Endothelial cell of umbilical vein (primary cell): ENCODE measurements around the gene LARP1. TPM values are rescaled to one million over a fixed set of nuclear protein-coding genes. Genes with fewer than 3 reads are reported as not detected.

Experiments used
- BruUV-seq: library from RNA; stranded (reverse); fragments of 400-500 nt; replicated peaks from 2 replicates; lab custom pipeline; 2021; lab: Mats Ljungman, UMichigan
- CTCF ChIA-PET: fragments of 300-600, 350-600 bp; sonication (Branson Sonifier 250); formaldehyde crosslinking; loops from one replicate; lab custom pipeline; 2021; ENCODE audit warnings: antibody characterized with exemption, inconsistent platforms; lab: Charles Lee
- POLR2A ChIA-PET: fragments of 300-600, 350-600 bp; sonication (Branson Sonifier 250); formaldehyde crosslinking; loops from one replicate; lab custom pipeline; 2021; ENCODE audit warnings: antibody characterized with exemption, inconsistent platforms; lab: Charles Lee
- DNase-seq: peaks from one replicate; pipeline ENCODE4 v3.0.0-alpha.2; 2011; ENCODE audit warnings: low read depth, low spot score
- FAIRE-seq: peaks from 2 replicates; lab custom pipeline; 2011; peaks lifted over from hg19 to GRCh38; lab: Jason Lieb, UNC
- H2AFZ ChIP-seq: 2 replicates; pipeline ENCODE4 v1.6.0; 2012; ENCODE audit warnings: low read depth, low read length, control low read depth, inconsistent platforms
- H3K27ac ChIP-seq: 2 replicates; pipeline ENCODE4 v1.5.1; 2011; ENCODE audit warnings: low read depth, mild to moderate bottlenecking, control low read depth, low read length, moderate library complexity; ENCODE audit not compliant: insufficient read depth
- H3K27me3 ChIP-seq, 2 experiments: 2 replicates each; pipeline versions ENCODE4 v1.6.0 to v1.6.1; 2011; ENCODE audit warnings: low read length in 2 of 2, mixed read lengths in 1 of 2; ENCODE audit not compliant: control insufficient read depth in 2 of 2, insufficient read depth in 2 of 2
- H3K36me3 ChIP-seq, 2 experiments: 2 replicates in 1 of 2; 3 replicates in 1 of 2; pipeline ENCODE4 v1.5.1; 2011; ENCODE audit warnings: low read length in 2 of 2, mild to moderate bottlenecking in 1 of 2, moderate library complexity in 1 of 2; ENCODE audit not compliant: control insufficient read depth in 2 of 2, insufficient read depth in 2 of 2; ENCODE audit errors: extremely low read depth in 1 of 2
- H3K4me1 ChIP-seq: 3 replicates; pipeline ENCODE4 v1.5.1; 2011; ENCODE audit warnings: mild to moderate bottlenecking, low read length; ENCODE audit not compliant: control insufficient read depth, insufficient read depth; ENCODE audit errors: extremely low read depth
- H3K4me2 ChIP-seq: 2 replicates; pipeline ENCODE4 v1.6.1; 2011; ENCODE audit warnings: low read length, control low read depth, mixed read lengths; ENCODE audit not compliant: insufficient read depth
- H3K4me3 ChIP-seq, 3 experiments: fragments of 200-600 bp in 1 of 3; sonication (generic), shearing (Covaris generic) in 1 of 3; replicated peaks in 1 of 3; 2 replicates each; pipeline ENCODE4 v1.5.1; 2011 to 2016; ENCODE audit warnings: control low read depth in 3 of 3, low read length in 3 of 3, mild to moderate bottlenecking in 2 of 3, inconsistent platforms in 1 of 3, low read depth in 1 of 3, moderate library complexity in 1 of 3; ENCODE audit not compliant: insufficient read depth in 1 of 3
- H3K79me2 ChIP-seq: 2 replicates; pipeline ENCODE4 v1.6.0; 2012; ENCODE audit warnings: low read length, inconsistent platforms; ENCODE audit not compliant: control insufficient read depth, insufficient read depth
- H3K9ac ChIP-seq: replicated peaks from 2 replicates; pipeline ENCODE3; 2011; ENCODE audit warnings: low read length, control low read depth; ENCODE audit not compliant: insufficient read depth; ENCODE audit errors: extremely low read depth
- H3K9me1 ChIP-seq: replicated peaks from 3 replicates; pipeline ENCODE4 v1.6.0; 2011; ENCODE audit warnings: mild to moderate bottlenecking, low read length; ENCODE audit not compliant: control insufficient read depth, insufficient read depth; ENCODE audit errors: extremely low read depth
- H3K9me3 ChIP-seq: replicated peaks from 2 replicates; pipeline ENCODE4 v1.5.1; 2012; ENCODE audit warnings: low read length, inconsistent platforms; ENCODE audit not compliant: control insufficient read depth, insufficient read depth
- H4K20me1 ChIP-seq: replicated peaks from 2 replicates; pipeline ENCODE3; 2011; ENCODE audit warnings: mild to moderate bottlenecking, low read length; ENCODE audit not compliant: control insufficient read depth, insufficient read depth; ENCODE audit errors: extremely low read depth
- EZH2 ChIP-seq: IDR thresholded peaks from 2 replicates; pipeline ENCODE4 v1.6.1; 2012; ENCODE audit warnings: borderline replicate concordance, low read depth, mild to moderate bottlenecking, moderate library complexity, low read length, inconsistent platforms; ENCODE audit not compliant: severe bottlenecking
- FOS ChIP-seq: IDR thresholded peaks from 2 replicates; pipeline ENCODE4 v1.6.1; 2011; ENCODE audit warnings: mild to moderate bottlenecking, low read length, moderate library complexity, borderline replicate concordance; ENCODE audit not compliant: insufficient read depth
- GATA2 ChIP-seq: IDR thresholded peaks from 2 replicates; pipeline ENCODE4 v1.7.0; 2011; ENCODE audit warnings: low read depth, mild to moderate bottlenecking, moderate library complexity, mixed read lengths, low read length; ENCODE audit not compliant: insufficient read length, insufficient read depth
- JUN ChIP-seq: IDR thresholded peaks from 2 replicates; pipeline ENCODE4 v1.6.1; 2011; ENCODE audit warnings: borderline replicate concordance, low read depth; ENCODE audit not compliant: insufficient read length, insufficient read depth
- MYC ChIP-seq: IDR thresholded peaks from one replicate; pipeline ENCODE4 v1.6.1; 2011; ENCODE audit warnings: mild to moderate bottlenecking, low read depth, low read length
- dilution Hi-C: fragments of 300-500 bp; cut with MboI; formaldehyde crosslinking; loops from one replicate; pipeline ENCODE4 v1.15.0; 2019; ENCODE audit warnings: low sequenced_read_pairs; ENCODE audit not compliant: extremely low pct_ligation_motif_present
- intact Hi-C: fragments of 100-400 bp; cut with micrococcal nuclease; formaldehyde crosslinking; loops from one replicate; pipeline ENCODE4 v1.10.0; 2022
- polyA plus RNA-seq, 4 experiments: library from polyadenylated mRNA; depleted of rRNA in 3 of 4; stranded (reverse) in 3 of 4; unstranded in 1 of 4; fragments of >200 nt; gene quantifications; 2 replicates each; pipeline versions ENCODE4 v1.2.1 to v1.2.3, GENCODE V29; 2011 to 2012; ENCODE audit warnings: missing spikeins in 1 of 4
- total RNA-seq: library from RNA; stranded (reverse); gene quantifications from 2 replicates; pipeline ENCODE4 v1.2.3, GENCODE V29; 2021
- TF ChIP-seq, protein P1 (sequence below): IDR thresholded peaks from 2 replicates; pipeline ENCODE4 v1.6.1; 2011; ENCODE audit not compliant: insufficient read depth, insufficient read length
- TF ChIP-seq, protein P2 (sequence below), 2 donors: IDR thresholded peaks; 1 replicate in 1 of 2; 2 replicates in 1 of 2; pipeline ENCODE4 v1.5.1; 2011; ENCODE audit warnings: low read length in 2 of 2, mild to moderate bottlenecking in 2 of 2, moderate library complexity in 2 of 2, control low read depth in 1 of 2, inconsistent platforms in 1 of 2, low read depth in 1 of 2; ENCODE audit not compliant: insufficient read depth in 1 of 2; ENCODE audit errors: extremely low read depth in 1 of 2

Gene LARP1
- total and polyA plus RNA-seq, 2 donors (not counting 3 experiments of a cell fraction or from before 2014, with no cell fraction given), result 70.4 to 252 TPM

- no peaks in the 10 kb centered on the region for H3K27me3 ChIP-seq
- H3K9me1 ChIP-seq, result no peaks in the 10 kb centered on the region
- no peak for TF ChIP-seq JUN
- TF ChIP-seq, protein P1, sequence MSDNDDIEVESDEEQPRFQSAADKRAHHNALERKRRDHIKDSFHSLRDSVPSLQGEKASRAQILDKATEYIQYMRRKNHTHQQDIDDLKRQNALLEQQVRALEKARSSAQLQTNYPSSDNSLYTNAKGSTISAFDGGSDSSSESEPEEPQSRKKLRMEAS, result no peak
- TF ChIP-seq GATA2, result peak; percentile 70
- no peak overlapping the region for H3K9ac ChIP-seq
- DNase-seq, result peak; percentile 68
- H2AFZ ChIP-seq, result peak overlapping the region; percentile 15
- FAIRE-seq, result peak; percentile 87
- dilution Hi-C loops, result no loop called here
- H3K36me3 ChIP-seq, result no peaks in the 10 kb centered on the region
- no peak overlapping the region for H3K4me3 ChIP-seq
- peak overlapping the region; percentile 9 for H3K4me2 ChIP-seq
- POLR2A ChIA-PET, result interaction anchor here (0.6 kb wide), 1 partner anchor 56 kb away, joined by 3 read pairs; no protein-coding TSS in a partner anchor
- CTCF ChIA-PET, result interaction anchor here (1.0 to 1.9 kb wide), 4 partner anchors 10 to 159 kb away, joined by 3 to 5 read pairs (median 4); no protein-coding TSS in a partner anchor
- H3K79me2 ChIP-seq, result no peaks in the 10 kb centered on the region
- H4K20me1 ChIP-seq, result no peaks in the 10 kb centered on the region
- no peaks in the 10 kb centered on the region for H3K9me3 ChIP-seq
- H3K4me1 ChIP-seq, result peaks cover 9% of the 10 kb centered on the region
- no TSS peak for BruUV-seq
- intact Hi-C loops, result loop anchor here (1.0 kb wide), 1 partner anchor 10 kb away; no protein-coding TSS in a partner anchor
- no peak overlapping the region for H3K27ac ChIP-seq
These were observed 89.6 kb downstream of the LARP1 start for GRCh38 chr5:154844809-154845208.

GRCh38 chr5:154849264-154849785 lies 94.1 kb downstream of the LARP1 start:
- Histone ChIP-seq H3K4me3 (no peak overlapping the region), H2AFZ (no peak overlapping the region), H3K4me1 (peaks cover 19% of the 10 kb centered on the region), H3K9me3 (no peaks in the 10 kb centered on the region), H3K27ac (no peak overlapping the region), H3K79me2 (no peaks in the 10 kb centered on the region), H3K9ac (peak overlapping the region; percentile 6), H4K20me1 (no peaks in the 10 kb centered on the region), H3K4me2 (no peak overlapping the region), H3K27me3 (no peaks in the 10 kb centered on the region), H3K9me1 (no peaks in the 10 kb centered on the region), H3K36me3 (no peaks in the 10 kb centered on the region)
- TF ChIP-seq JUN, result no peak
- no peak for TF ChIP-seq FOS
- no peak for TF ChIP-seq MYC
- TF ChIP-seq EZH2, result no peak
- TF ChIP-seq, protein P2, sequence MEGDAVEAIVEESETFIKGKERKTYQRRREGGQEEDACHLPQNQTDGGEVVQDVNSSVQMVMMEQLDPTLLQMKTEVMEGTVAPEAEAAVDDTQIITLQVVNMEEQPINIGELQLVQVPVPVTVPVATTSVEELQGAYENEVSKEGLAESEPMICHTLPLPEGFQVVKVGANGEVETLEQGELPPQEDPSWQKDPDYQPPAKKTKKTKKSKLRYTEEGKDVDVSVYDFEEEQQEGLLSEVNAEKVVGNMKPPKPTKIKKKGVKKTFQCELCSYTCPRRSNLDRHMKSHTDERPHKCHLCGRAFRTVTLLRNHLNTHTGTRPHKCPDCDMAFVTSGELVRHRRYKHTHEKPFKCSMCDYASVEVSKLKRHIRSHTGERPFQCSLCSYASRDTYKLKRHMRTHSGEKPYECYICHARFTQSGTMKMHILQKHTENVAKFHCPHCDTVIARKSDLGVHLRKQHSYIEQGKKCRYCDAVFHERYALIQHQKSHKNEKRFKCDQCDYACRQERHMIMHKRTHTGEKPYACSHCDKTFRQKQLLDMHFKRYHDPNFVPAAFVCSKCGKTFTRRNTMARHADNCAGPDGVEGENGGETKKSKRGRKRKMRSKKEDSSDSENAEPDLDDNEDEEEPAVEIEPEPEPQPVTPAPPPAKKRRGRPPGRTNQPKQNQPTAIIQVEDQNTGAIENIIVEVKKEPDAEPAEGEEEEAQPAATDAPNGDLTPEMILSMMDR (IDR thresholded peaks at IDR 0.05; ENCODE audit: extremely low read depth in 1 of 2, insufficient read depth in 1 of 2, low read depth in 1 of 2, low read length in 2 of 2), result no peak
- intact Hi-C loops (no loop called here), dilution Hi-C loops (no loop called here)
- DNase-seq, result no peak
- no TSS peak for BruUV-seq
- POLR2A ChIA-PET, result no interaction called here
- CTCF ChIA-PET, result no interaction called here
- no peak for FAIRE-seq
